GM12801 (cell line): ENCODE measurements around the gene FCER1A.

Source experiments
- TF ChIP-seq, protein P1 (sequence below): IDR thresholded peaks from one replicate; pipeline ENCODE4 v1.5.1; 2011; ENCODE audit warnings: control low read depth; ENCODE audit not compliant: insufficient read length; ENCODE audit errors: extremely low read depth

Gene FCER1A

DNA sequence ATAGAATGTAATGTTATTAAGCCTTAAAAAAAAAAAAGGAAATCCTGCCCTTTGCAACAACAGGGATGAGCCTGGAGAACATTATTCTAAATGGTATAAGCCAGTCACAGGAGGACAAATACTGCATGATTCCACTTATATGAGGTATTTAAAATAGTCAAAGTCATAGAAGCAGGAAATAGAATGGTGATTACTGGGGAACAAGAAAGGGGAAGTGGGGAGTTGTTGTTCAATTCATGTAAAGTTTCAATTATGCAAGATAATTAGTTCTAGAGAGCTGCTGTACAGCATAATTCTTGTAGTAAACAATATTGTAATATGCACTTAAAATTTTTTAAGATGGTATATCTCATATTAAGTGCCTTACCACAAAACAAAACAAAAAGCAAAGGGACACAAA is 13.2 kb downstream of the FCER1A start:
- TF ChIP-seq, protein P1, sequence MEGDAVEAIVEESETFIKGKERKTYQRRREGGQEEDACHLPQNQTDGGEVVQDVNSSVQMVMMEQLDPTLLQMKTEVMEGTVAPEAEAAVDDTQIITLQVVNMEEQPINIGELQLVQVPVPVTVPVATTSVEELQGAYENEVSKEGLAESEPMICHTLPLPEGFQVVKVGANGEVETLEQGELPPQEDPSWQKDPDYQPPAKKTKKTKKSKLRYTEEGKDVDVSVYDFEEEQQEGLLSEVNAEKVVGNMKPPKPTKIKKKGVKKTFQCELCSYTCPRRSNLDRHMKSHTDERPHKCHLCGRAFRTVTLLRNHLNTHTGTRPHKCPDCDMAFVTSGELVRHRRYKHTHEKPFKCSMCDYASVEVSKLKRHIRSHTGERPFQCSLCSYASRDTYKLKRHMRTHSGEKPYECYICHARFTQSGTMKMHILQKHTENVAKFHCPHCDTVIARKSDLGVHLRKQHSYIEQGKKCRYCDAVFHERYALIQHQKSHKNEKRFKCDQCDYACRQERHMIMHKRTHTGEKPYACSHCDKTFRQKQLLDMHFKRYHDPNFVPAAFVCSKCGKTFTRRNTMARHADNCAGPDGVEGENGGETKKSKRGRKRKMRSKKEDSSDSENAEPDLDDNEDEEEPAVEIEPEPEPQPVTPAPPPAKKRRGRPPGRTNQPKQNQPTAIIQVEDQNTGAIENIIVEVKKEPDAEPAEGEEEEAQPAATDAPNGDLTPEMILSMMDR, result no peak

DNA sequence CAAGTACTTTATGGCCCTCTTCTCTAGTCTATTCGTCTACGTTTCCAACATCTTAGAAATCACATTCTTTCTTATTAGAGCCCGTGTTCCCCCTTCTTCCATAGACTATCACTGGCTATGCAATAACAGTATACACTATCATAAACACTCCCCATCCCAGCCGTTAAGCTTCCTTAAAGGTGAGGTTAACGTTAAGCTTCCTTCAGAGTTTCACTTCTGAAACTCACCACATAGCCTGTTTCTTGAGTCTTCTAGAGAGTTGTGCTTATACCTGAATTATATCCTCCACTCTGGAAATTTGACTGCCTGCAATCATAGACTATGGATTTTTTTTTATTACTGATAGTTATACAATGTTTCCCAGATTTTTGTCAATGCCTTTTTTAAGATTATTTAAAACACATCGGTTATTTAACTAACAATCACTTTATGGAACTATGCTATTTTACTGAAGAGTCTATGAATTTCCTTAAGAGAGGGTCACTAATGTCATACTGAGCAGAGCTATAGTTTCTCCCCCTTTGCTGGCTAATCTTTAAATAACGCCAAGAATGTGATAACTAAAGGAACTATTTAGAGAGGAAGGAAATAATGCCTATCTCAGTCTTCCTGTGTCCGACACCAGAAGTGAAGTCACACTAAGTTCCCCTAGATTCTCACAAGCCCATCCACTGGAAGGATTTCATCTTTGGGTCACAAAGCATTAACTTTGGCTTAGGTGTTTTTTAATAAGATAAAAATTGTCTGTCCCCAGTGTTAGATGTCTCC is 16.8 kb downstream of the FCER1A start:
- TF ChIP-seq, protein P1, result no peak

DNA sequence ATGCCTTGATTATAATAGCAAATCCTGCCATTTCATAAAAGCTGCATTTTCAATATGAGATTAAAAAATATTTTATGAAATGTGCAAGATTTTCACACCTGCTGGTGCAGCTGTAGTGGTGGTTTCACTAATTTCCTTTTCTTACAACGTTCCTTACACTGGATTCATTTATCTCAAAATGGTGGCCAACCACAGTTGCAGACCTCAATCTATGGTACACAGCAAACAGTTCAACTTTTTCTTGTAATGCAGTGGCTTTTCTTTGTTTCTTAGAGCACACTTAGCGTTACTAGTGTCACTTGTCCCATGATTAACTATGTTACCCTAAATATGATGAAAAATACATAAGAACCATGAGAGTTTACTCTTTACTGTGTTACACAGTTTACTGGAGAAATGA is 32.7 kb downstream of the FCER1A start:
- TF ChIP-seq, protein P1, result no peak

DNA sequence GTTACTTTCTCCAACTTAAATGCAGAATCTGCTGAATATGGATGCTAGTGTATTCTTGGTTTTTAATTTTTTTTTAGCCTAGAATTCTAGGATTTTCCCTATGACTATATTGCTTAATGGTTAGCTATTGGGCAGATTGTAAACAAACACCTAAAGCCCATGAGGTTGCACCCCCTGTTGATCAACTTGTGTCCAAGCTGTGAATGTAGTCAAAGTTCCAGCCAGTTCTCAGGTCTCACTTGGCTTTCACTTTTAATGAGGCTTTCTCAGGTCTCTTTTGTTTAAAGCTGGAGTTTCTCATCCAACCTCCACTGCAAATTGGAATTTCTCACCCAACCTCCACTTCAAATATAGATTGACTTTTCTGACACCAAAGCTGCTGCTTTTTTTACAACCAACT is 35.9 kb downstream of the FCER1A start:
- TF ChIP-seq, protein P1, result no peak

DNA sequence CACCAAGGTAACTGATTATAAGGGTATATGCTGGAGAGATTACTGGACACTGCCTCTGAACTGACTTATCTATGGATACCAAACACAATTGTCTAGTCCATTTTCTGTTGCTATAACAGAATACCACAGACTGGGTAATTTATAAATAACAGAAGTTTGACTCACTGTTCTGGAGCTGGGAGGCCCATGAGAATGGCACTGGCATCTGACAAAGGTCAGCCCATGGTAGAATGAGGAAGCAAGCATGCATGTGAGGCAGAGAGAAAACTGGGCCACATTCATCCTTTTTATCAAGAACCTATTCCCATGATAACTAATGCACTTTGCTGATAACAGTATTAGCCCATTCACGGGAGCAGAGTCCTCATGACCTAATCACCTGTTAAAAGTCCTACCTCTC is 37.4 kb downstream of the FCER1A start:
- TF ChIP-seq, protein P1, result no peak

DNA sequence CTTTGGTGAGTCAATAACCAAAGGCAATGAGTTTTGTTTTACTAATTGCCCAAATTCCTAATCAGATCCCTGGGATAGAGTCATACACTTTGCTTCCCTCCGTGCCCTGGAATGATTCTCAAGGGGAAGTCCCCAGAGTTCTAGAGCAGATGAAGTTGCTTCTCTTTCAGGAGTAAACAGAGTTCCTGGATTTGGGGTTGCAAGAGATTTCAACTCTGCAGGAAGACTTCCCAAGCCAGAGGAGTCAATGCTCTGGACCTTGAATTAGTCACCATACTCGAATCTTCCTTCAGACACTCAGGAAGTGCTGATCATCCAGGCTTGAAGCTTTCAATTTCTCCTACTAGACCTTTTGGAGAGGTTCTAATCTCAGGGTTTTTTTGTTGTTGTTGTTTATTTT is 39.6 kb downstream of the FCER1A start:
- TF ChIP-seq, protein P1, result no peak

DNA sequence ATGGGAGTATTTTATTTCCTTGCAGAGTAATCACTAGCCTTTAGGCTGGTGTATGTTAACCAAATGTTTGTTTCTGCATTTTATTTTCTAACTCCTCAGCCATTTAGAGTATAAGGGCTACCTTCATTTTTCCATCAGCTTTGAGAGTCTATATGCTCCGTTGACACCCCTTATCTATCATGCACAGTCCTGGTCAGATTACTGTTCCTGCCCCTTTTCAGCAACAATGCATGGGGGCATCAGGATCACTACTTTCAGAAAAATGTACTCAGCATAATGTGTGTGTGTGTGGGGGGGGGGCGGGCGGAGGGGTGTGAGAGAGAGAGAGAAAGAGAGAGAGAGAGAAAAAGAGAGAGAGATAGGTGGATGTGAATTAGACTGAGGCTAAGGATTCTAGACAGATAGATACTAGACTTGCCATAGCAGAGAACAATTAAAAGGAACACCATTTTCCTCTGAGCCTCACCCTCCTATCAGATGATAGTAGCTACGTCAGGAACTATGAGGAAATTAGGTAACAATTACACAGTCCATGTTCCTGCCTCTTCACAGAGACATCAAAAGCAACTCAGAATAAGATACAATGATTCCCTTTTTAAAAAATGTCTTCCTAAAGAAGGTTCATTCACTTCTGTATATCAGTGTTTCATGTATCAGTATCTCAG is 40.8 kb downstream of the FCER1A start:
- TF ChIP-seq, protein P1, result no peak
